DND-41 (cell line): ENCODE data around the gene HMX1.

Experiments used
- EZH2 ChIP-seq: IDR thresholded peaks from 3 replicates; pipeline ENCODE4 v1.6.1; 2012; ENCODE audit warnings: borderline replicate concordance, low read depth, mild to moderate bottlenecking, moderate library complexity, low read length, inconsistent platforms; ENCODE audit not compliant: severe bottlenecking
- TF ChIP-seq, protein P1 (sequence below): IDR thresholded peaks from 2 replicates; pipeline ENCODE4 v1.5.1; 2012; ENCODE audit warnings: borderline replicate concordance, low read length, moderate library complexity, mild to moderate bottlenecking; ENCODE audit not compliant: poor library complexity, severe bottlenecking; ENCODE audit errors: extremely low read depth

DNA sequence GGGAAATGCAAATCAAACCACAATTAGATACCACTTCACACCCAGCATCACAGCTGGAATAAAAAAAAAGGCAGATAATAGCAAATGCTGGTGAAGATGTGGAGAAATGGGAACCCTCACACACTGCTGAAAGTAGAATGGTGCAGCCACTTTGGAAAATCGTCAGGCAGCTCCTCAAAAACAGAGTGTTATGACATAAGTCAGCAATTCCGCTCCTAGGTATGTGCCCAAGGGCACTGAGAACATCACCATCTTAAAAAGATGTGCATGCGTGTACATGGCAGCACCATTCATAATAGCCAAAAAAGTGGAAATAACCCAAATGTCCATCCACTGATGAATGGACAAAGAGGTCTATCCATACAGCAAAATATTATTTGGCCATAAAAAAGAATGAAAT, 28.0 kb downstream of the HMX1 start:
- TF ChIP-seq, protein P1, sequence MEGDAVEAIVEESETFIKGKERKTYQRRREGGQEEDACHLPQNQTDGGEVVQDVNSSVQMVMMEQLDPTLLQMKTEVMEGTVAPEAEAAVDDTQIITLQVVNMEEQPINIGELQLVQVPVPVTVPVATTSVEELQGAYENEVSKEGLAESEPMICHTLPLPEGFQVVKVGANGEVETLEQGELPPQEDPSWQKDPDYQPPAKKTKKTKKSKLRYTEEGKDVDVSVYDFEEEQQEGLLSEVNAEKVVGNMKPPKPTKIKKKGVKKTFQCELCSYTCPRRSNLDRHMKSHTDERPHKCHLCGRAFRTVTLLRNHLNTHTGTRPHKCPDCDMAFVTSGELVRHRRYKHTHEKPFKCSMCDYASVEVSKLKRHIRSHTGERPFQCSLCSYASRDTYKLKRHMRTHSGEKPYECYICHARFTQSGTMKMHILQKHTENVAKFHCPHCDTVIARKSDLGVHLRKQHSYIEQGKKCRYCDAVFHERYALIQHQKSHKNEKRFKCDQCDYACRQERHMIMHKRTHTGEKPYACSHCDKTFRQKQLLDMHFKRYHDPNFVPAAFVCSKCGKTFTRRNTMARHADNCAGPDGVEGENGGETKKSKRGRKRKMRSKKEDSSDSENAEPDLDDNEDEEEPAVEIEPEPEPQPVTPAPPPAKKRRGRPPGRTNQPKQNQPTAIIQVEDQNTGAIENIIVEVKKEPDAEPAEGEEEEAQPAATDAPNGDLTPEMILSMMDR, result no peak
- no peak for TF ChIP-seq EZH2
